Stimulated activated CD4-positive, alpha-beta T cell treated with anti-CD3 and anti-CD28 coated beads, Interleukin-1b, Interleukin-23, amount 100 ng/mL, for 24 hours (primary cell): ENCODE measurements around the gene FREM3.
"Not testable (repeated sequence)": the region's sequence is repeated elsewhere in the genome, so short reads cannot be mapped to it uniquely, and the experiment has no call there.

Experiments used
- DNase-seq, 4 experiments: peaks; one replicate each; pipeline ENCODE4 v3.0.0-alpha.2; 2020; ENCODE audit warnings: low read depth in 4 of 4, low spot score in 1 of 4

FREM3 gene

DNA sequence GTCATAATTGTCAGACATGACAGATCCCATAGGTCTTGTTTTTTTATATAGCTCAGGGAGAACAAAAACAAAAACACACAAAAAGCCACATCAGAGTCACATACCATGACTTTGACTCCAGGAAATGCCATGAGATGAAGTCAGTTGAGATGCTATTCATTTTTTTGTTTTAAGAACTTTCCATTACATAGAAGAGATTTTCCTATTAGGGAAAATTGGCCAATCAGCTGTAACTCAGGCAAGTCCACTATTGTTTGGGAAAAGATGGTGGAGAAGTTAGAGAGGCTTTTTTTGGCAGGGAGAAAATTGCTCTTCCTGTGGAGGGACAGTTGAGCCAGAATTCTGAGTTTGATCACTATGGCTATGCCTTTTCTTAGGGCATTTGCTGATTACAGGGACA is 114.4 kb downstream of the FREM3 start:
- no peak for DNase-seq

DNA sequence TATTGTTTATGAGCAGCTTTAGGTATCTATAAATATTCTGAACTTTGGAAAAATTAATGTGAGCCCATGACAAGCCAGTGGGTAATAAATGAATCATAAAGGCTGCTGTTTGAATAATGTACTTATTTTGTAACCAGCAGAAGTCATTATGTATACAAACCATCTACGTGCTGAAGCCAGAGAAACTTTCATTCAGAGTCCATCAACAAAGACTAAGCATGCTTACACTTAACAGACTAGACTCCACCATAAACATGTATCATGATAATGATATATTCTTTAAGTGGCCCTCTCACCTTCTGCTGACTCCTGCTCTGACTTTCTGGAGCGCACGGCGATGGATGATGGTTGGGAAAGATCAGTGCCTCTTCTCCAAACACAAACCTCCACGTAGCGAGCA is 114.9 kb downstream of the FREM3 start:
- no peak for DNase-seq

DNA sequence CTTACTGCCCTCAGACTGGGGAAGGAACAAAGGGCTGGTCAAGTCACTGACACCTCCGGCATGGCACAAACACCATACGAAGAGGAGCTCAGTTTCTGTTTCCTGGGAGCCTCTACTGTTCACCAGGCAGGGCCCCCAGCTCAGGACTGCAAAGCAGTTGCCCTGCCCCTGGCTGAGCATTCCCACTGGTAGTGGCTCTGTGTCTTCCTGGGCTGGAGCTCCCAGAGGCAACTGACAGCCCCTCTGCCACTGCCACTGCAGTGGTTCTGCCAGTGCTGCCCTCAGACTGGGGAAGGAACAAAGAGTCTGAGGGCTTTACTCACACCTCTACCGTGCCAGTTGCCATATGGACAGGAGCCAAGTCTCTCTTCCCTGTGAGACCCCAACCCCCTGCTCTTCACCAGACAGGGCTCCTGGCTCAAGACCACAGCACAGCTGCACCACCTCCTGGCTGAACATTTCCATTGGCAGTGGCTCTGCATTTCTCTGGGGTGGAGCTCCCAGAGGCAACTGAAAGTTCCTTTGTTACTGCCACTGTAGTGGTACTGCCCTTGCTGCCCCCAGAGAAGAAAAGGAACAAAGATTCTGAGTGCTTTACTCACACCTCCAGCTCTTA is 119.0 kb downstream of the FREM3 start:
- no peak for DNase-seq

DNA sequence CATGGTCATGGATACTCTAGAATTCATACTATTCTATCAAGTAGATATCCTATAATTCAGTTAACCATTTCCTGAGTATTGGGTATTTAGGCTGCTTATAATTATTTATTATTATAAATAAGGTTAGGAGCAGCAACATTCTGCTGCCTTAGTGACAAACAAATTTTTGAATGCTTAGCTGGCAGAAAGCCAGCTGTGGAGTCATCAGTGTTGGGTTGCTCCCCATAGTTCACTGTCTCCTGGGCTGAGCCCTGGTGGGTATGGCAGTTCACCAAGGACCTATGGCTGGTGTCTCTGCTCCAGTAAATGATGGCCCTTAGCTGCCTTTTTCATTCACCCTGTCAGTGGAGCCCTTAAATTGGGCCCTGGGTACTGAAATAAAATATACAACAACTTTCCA is 125.1 kb downstream of the FREM3 start:
- no peak for DNase-seq

DNA sequence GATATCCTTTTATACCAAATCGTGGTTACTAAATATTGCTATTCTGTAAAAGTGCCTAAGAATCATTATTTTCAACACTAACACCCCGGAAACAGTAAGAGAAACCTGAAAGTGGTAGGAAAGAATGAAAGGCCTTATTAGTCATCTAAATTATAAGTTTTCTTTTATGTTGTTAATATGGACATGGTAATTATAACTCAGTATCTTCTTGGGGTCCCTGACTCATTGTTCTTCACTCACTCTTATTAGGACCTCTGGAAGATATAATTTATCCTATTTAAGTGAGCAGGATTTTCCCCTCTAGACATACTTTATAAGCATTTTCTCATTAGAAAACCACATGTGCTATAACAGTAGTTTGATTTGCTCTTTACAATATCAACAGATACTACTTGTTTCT is 136.0 kb downstream of the FREM3 start:
- DNase-seq = no peak

DNA sequence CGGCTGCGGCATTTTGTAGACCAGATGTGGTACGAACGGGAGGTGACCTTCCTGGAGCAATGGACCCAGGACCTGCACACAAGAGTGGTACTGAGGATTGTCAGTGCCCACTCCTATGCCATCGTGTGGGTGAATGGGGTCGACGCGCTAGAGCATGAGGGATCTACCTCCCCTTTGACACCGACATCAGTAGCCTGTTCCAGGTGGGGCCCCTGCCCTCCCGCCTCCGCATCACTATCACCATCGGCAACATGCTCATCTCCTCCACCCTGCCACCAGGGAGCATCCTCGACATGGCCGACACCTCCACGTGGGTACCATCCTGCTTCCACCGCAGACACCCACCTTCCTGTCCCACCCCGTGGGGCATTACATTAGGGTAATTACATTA is 140.7 kb downstream of the FREM3 start:
- peak in 2 of 4 experiments; percentile 23 to 26 for DNase-seq

DNA sequence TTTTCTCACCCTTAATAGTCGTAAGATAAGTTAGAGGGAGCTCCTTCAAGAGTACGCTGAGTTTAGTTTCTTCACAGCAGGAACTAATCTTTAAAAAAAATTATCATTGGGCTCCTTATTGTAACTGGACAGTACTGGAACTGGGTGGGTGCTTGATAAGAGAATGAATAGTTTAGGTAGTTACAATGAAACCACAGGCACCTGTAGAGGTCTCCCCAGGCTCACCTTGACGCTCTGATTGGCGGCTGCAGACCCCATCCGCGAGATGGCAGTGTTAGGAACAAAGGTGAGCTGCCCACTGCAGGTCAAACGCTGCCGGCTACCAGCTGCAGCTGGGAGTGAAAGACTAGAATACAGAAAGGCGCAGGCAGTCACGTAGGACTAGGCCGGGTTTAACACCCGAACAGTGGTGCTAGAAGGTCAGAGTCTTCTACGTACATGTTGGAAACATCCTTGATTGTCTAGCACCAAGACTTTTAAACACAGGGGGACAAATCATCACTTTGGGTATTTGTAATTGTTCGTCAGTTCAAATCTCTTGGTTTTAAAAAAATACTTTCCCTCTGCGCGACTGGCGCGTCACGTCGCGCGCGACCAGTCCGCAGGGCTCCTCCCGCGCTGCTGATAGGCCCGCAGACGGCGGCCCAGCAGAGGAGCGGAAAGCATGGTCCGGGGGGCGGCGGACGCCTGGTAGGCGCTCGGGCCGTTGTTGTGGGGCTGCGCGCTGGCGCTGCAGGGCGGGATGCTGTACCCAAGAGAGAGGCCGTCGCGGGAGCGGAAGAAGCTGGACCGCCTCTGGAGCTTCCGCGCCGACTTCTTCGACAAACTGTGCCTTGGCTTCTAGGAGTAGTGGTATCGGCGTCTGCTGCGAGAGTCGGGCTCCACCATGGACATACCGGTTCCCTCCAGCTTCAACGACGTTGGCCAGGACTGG is 141.4 kb downstream of the FREM3 start:
- DNase-seq = peak in 3 of 4 experiments; percentile 9 to 56 (median 46)

DNA sequence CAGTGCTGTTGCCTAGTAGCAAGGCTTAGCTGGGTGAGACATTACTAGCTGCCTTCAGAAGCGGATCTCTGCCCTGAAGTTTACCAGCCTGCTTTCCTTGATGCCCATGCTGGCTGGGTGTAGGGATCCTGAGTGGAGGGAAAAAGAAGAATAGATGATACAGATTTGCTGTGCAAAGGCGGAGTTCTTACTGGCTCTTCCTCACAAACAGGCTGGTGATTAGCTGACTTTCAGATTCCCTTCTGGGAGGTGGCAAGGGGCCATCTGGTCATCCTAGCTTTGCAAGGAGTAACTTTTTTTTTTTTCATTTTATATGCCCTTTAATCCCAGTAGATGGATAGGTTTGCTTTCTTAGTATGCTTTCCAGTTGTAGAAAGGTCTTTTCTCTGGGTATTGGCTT is 142.2 kb downstream of the FREM3 start:
- DNase-seq = no peak

DNA sequence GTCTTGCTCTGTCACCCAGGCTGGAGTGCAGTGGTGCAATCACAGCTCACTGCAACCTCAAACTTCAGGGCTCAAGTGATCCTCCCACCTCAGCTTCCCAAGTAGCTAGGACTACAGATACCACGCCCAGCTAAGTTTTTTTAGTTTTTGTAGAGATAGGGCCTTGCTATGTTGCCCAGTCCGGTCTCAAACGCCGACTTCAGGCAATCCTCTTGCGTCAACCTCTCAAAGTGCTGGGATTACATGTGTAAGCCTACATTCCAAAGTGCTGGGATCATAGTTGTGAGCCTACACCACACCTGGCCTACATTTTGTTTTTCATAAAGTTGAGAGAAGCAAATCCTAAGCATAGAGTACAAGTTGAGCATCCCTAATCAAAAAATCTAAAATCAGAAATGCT is 144.8 kb downstream of the FREM3 start:
- DNase-seq = no peak

DNA sequence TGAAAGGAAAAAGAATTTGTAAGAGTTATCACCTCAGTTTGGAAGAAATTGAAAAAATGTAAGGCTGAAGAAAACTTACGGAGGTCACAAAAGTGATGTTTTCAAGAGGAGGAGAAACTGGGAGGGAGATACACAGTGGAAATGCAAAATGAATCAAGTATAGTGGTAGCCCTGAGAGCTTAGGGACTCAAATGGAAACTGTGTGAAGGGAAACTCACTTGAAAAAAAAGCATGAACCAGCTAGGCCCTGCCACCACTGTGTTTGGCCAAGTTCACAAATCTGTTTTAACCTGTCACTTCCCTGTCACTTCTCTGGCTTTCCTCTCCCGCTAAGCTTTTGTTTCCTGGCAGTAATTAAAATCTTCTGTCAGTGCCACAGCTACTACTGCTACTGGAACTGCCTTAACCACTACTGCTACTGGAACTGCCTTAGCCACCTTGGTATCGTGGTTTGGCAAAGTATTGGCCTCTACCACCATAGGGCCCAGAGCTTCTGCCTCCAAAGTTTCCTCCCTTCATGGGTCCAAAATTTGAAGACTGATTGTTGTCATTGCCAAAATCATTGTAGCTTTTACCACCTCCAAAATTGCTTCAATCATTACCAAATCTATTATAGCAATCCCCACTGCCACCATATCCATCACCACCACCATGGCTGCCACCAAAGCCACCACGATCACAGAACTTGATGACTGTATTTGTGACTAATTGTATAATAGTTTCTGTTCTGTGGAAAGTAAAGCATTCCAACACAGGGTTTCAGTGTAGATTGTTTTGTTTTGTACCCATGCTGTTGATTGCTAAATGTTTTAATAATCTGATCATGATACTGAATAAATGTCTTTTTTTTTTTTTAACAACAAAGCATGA is 145.5 kb downstream of the FREM3 start:
- DNase-seq = no peak

DNA sequence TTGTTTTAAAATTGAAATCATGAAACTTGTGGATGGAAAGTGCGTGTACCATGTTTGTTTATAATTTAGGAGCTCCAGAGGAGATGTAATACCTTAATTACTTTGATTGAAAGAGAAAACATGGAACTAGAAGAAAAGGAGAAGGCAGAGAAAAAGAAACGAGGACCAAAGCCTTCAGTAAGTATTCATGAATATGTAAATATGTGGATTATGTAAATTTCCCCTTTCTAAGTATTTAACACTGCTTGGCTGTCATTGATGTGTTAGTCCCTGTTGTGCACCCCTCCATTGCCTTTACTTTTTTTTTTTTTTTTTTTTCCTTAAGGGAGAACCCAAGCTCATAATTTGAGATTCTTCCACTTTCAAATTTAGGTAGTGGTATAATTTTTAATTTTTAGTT is 150.5 kb downstream of the FREM3 start:
- DNase-seq = no peak

DNA sequence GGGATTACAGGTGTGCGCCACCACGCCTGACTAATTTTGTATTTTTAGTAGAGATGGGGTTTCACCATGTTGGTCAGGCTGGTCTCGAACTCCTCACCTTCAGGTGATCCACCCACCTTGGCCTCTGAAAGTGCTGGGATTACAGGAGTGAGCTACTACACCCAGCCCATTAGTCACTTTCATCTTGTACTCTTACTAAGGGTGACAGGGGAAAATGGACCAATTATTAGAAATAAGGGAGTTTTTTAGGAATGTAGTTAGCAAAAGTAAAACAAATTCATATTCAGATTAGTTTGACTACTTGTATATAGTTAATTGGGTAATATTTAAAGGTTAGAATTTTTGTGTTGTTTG is 160.8 kb downstream of the FREM3 start:
- no peak for DNase-seq

DNA sequence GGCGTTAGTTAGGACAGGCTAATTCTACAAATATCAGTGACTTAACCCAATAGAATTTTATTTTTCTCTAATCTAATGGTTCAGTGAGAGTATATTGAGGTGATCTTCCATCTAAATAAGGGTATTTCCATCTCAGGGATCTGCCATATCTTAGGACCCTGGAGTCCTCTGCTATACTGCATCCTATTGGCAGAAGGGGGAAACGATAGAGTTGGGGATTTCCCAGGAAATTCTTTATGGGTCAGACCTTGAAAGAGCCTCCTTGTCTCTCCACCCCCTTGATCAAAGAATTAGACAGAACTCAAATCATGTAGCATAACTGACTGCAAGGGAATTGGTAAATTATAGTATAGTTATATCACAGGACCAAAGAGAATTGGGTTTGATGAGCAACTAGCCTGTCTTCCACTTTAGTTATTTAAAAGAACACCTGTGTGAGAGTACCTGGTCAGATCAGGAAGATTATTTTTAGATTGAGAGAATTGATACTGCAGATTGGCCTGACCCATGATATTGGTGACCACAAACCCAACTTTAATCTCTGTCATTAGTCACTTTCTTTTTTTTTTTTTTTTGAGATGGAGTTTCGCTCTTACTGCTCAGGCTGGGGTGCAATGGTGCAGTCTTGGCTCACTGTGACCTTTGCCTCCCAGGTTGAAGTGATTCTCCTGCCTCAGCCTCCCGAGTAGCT is 161.4 kb downstream of the FREM3 start:
- no peak for DNase-seq

DNA sequence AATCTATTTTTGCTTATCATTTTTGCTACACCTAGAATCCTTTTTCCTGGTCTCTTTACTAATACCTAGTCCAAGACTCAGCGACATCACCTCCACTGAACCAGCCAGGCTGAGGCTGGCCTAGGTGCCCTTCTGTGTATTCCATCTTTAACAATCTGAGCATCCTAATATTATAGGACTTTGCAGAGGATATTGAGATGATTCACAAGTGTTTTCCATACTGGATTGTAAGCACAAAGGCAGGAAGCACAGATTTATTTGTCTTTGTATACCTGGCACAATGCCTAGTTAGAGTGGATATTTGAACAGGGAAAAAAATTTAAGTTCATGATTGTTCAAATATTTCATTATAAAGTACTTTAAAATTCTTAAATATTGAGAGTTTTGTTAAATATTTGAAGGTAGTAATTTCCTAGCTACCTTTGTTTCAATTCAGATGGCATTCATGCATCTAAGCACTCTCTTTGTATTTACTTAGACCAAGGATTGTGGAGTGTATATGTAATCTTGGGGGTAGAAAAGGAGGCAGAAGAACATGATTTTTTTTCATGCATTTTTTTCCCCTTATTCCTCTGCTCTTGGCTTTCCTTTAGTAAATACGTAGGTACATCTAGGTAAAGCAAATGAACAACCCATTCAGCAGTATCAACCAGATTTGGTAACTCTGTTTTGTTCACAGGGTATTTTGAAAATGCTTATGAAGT is 168.5 kb downstream of the FREM3 start:
- no peak for DNase-seq

DNA sequence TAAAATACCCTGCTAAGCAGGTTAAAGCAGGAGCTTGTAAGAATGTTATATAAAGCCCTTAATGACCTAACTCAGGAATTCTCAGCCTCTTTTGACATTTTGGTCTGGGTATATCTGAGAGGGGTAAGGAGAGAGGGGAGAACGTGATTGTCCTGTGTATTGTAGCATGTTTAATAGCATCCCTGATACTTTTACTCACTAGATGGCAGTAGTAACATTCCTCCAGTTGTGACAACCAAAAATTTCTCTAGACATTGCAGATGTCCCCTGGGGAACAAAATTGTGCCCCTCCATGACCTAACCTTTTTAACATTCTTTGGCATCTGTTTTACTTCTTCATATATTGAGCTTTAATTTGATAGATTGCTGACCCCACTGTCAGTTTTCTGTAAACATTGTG is 169.1 kb downstream of the FREM3 start:
- DNase-seq = no peak

DNA sequence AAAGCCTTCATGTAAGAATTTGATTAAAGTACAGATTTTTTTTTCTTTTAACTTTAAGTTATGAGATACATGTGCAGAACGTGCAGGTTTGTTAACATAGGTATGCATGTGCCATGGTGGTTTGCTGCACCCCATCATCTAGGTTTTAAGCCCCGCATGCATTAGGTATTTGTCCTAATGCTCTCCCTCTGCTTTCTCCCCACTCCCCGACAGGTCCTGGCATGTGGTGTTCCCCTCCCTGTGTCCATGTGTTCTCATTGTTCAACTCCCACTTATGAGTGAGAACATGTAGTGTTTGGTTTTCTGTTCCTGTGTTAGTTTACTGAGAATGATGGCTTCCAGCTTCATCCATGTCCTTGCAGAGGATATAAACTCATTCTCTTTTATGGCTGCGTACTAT is 172.4 kb downstream of the FREM3 start:
- not testable (repeated sequence) for DNase-seq
